Gastroesophageal sphincter (tissue), 3 donors: ENCODE data around the gene DFFB.

ENCODE experiments used
- CTCF ChIP-seq, 4 experiments: fragments of 200-600 bp in 2 of 4; fragments of 450-650 bp in 2 of 4; sonication (generic) in 1 of 4; IDR thresholded peaks; one replicate each; pipeline ENCODE4 v1.5.1; 2017 to 2019; ENCODE audit warnings: antibody characterized with exemption in 4 of 4, mild to moderate bottlenecking in 2 of 4, moderate library complexity in 2 of 4
- EP300 ChIP-seq: sonication (generic); formaldehyde crosslinking; IDR thresholded peaks from one replicate; pipeline ENCODE4 v1.6.1; 2017; ENCODE audit warnings: antibody characterized with exemption, mild to moderate bottlenecking
- POLR2A ChIP-seq, 2 donors: fragments of 450-650 bp; IDR thresholded peaks; one replicate each; pipeline ENCODE4 v1.6.1; 2017; ENCODE audit warnings: antibody characterized with exemption in 2 of 2, mild to moderate bottlenecking in 2 of 2, moderate library complexity in 1 of 2

GRCh38 chr1:3885611-3886010 lies 28.3 kb downstream of the DFFB start:
- TF ChIP-seq CTCF (IDR thresholded peaks at IDR 0.05) (no peak), POLR2A (IDR thresholded peaks at IDR 0.05) (no peak), EP300 (no peak)
